ENCODE data around the gene DLG2. TPM values are rescaled to one million over a fixed set of nuclear protein-coding genes. Genes with fewer than 3 reads are reported as not detected.

DLG2 gene
- total RNA-seq, 2 experiments from 2014 or later, result 2.0 to 2.1 TPM

DNA sequence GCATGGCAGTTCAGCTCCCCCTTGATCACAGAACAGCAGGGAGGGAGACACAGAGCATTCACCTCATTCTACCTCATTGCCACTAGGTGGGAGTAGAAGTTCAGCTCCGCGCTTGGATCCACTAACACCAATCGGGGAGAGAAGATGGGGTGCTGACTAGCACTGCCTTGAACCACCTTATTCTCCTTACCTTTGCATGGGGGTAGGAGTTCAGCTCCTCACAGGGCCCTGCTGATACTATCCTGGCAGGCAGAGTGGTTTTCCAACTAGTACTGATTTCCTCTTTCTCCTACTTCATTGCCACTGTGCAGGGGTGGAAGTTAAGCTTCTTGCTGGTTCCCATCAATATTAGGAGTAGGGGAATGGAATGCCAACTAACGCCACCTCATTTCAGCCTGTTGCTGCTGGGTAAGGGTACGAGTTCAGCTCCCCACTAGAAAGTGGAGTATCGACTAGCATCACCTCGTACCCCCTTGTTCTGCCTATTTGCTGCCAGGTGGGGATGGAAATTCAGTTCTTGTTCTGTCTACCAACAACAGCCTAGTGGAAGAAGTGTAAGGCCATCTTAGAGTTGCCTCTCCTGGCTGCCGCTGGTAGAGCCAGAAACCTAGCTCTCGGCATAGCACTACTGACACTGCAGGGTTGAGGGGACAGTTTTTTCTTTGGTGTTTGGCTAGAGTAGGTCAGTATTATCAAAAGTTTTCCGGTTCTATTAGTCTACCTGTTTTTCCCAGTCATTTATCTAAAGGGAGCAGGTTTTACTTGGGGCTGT, 1790.1 kb downstream of the DLG2 start:
- ATAC-seq (ENCODE audit: poor library complexity) (no peak), DNase-seq (peak in 1 of 14 experiments; percentile 8)
- Mint-ChIP-seq H3K27me3 (no peaks in the 10 kb centered on the region), H3K9me3 (no peaks in the 10 kb centered on the region), H3K4me3 (no peak overlapping the region), H3K27ac (no peak overlapping the region), H3K36me3 (ENCODE audit: low read depth) (no peaks in the 10 kb centered on the region), H3K4me1 (ENCODE audit: low read depth) (no peaks in the 10 kb centered on the region)
- intact Hi-C loops (cut with DNase I, micrococcal nuclease), result no loop called here
- H3K27ac ChIP-seq (ENCODE audit: low read depth in 1 of 2, low read length in 2 of 2), result no peak overlapping the region
- no peak overlapping the region for H3K4me3 ChIP-seq (ENCODE audit: low read length)
- H3K9me3 ChIP-seq (ENCODE audit: control insufficient read depth in 1 of 2, insufficient read depth in 1 of 2, low read length in 2 of 2), result no peaks in the 10 kb centered on the region
- H3K27me3 ChIP-seq (ENCODE audit: control insufficient read depth in 1 of 2, insufficient read depth in 2 of 2, low read length in 2 of 2), result peaks cover 0 to 6% of the 10 kb centered on the region in 2 experiments
- no peaks in the 10 kb centered on the region for H3K36me3 ChIP-seq (ENCODE audit: insufficient read depth, low read length)
- CTCF ChIA-PET, result interaction anchor here (1.3 kb wide), 1 partner anchor 11 kb away, joined by 3 read pairs; no protein-coding TSS in a partner anchor
- no peak for TF ChIP-seq CTCF (IDR thresholded peaks at IDR 0.05)
- POLR2A ChIA-PET, result interaction anchor here (0.6 kb wide), 1 partner anchor 686 kb away, joined by 3 read pairs; no protein-coding TSS in a partner anchor
- H3K4me1 ChIP-seq (ENCODE audit: insufficient read depth, low read length), result no peaks in the 10 kb centered on the region

GRCh38 chr11:83836065-83836464, 1791.1 kb downstream of the DLG2 start:
- no peak for TF ChIP-seq CTCF (IDR thresholded peaks at IDR 0.05)
- no peaks in the 10 kb centered on the region for H3K4me1 ChIP-seq (ENCODE audit: insufficient read depth, low read length)
- Mint-ChIP-seq H3K9me3 (no peaks in the 10 kb centered on the region), H3K4me3 (no peak overlapping the region), H3K27ac (no peak overlapping the region), H3K4me1 (ENCODE audit: low read depth) (no peaks in the 10 kb centered on the region), H3K36me3 (ENCODE audit: low read depth) (no peaks in the 10 kb centered on the region), H3K27me3 (no peaks in the 10 kb centered on the region)
- H3K9me3 ChIP-seq (ENCODE audit: control insufficient read depth in 1 of 2, insufficient read depth in 1 of 2, low read length in 2 of 2), result no peaks in the 10 kb centered on the region
- no peak overlapping the region for H3K4me3 ChIP-seq (ENCODE audit: low read length)
- intact Hi-C loops (cut with DNase I, micrococcal nuclease), result no loop called here
- ChIA-PET CTCF (interaction anchor here (1.3 kb wide), 1 partner anchor 12 kb away, joined by 3 read pairs; no protein-coding TSS in a partner anchor), POLR2A (no interaction called here)
- no peak overlapping the region for H3K27ac ChIP-seq (ENCODE audit: low read depth in 1 of 2, low read length in 2 of 2)
- no peak for ATAC-seq (ENCODE audit: poor library complexity)
- peaks cover 0 to 6% of the 10 kb centered on the region in 2 experiments for H3K27me3 ChIP-seq (ENCODE audit: control insufficient read depth in 1 of 2, insufficient read depth in 2 of 2, low read length in 2 of 2)
- no peak for DNase-seq
- no peaks in the 10 kb centered on the region for H3K36me3 ChIP-seq (ENCODE audit: insufficient read depth, low read length)

- Histone ChIP-seq H3K4me3 (ENCODE audit: low read length) (no peak overlapping the region), H3K4me1 (ENCODE audit: insufficient read depth, low read length) (no peaks in the 10 kb centered on the region), H3K27ac (ENCODE audit: low read depth in 1 of 2, low read length in 2 of 2) (no peak overlapping the region), H3K27me3 (ENCODE audit: control insufficient read depth in 1 of 2, insufficient read depth in 2 of 2, low read length in 2 of 2) (peaks cover 0 to 6% of the 10 kb centered on the region in 2 experiments), H3K36me3 (ENCODE audit: insufficient read depth, low read length) (no peaks in the 10 kb centered on the region), H3K9me3 (ENCODE audit: control insufficient read depth in 1 of 2, insufficient read depth in 1 of 2, low read length in 2 of 2) (no peaks in the 10 kb centered on the region)
- no peak overlapping the region for H3K27ac Mint-ChIP-seq
- TF ChIP-seq CTCF (IDR thresholded peaks at IDR 0.05), result no peak
- H3K36me3 Mint-ChIP-seq (ENCODE audit: low read depth), result no peaks in the 10 kb centered on the region
- ATAC-seq (ENCODE audit: poor library complexity) (no peak), DNase-seq (no peak)
- ChIA-PET POLR2A (no interaction called here), CTCF (interaction anchor here (1.3 kb wide), 1 partner anchor 13 kb away, joined by 3 read pairs; no protein-coding TSS in a partner anchor)
- intact Hi-C loops (cut with DNase I, micrococcal nuclease), result no loop called here
- H3K4me3 Mint-ChIP-seq, result no peak overlapping the region
- H3K27me3 Mint-ChIP-seq, result no peaks in the 10 kb centered on the region
- no peaks in the 10 kb centered on the region for H3K4me1 Mint-ChIP-seq (ENCODE audit: low read depth)
- H3K9me3 Mint-ChIP-seq, result no peaks in the 10 kb centered on the region
Measured at GRCh38 chr11:83835423-83835822, 1791.7 kb downstream of the DLG2 start.
